SK-N-SH (cell line): ENCODE results near the gene PLP2.
"Not testable (repeated sequence)": the region's sequence is repeated elsewhere in the genome, so short reads cannot be mapped to it uniquely, and the experiment has no call there.

ENCODE experiments used
- CTCF ChIP-seq: fragments of 200-600 bp; sonication (generic); IDR thresholded peaks from 2 replicates; pipeline ENCODE4 v1.6.1; 2017; ENCODE audit warnings: antibody characterized with exemption, mild to moderate bottlenecking, moderate library complexity
- GATA2 ChIP-seq: sonication (generic); formaldehyde crosslinking; IDR thresholded peaks from 2 replicates; pipeline ENCODE4 v1.5.0; 2020; ENCODE audit warnings: mild to moderate bottlenecking, missing genetic modification reagents
- JUND ChIP-seq: IDR thresholded peaks from 2 replicates; pipeline ENCODE4 v1.4.0; 2012
- POLR2AphosphoS5 ChIP-seq: IDR thresholded peaks from 2 replicates; pipeline ENCODE4 v1.6.1; 2012; ENCODE audit warnings: low read depth, low read length
- RAD21 ChIP-seq: IDR thresholded peaks from 2 replicates; pipeline ENCODE4 v1.6.1; 2012; ENCODE audit warnings: mild to moderate bottlenecking, low read length
- RCOR1 ChIP-seq: fragments of 150-350 bp; IDR thresholded peaks from 2 replicates; pipeline ENCODE4 v1.6.1; 2017; ENCODE audit warnings: antibody characterized with exemption, low read length
- SMC3 ChIP-seq: IDR thresholded peaks from 2 replicates; pipeline ENCODE4 v1.6.1; 2012; ENCODE audit warnings: low read depth, low read length, improper control_type of control experiment
- TEAD4 ChIP-seq: IDR thresholded peaks from 2 replicates; pipeline ENCODE4 v1.4.0; 2012; ENCODE audit warnings: mild to moderate bottlenecking, borderline replicate concordance; ENCODE audit not compliant: insufficient read depth
- USF2 ChIP-seq: fragments of 150-350 bp; IDR thresholded peaks from 2 replicates; pipeline ENCODE4 v1.6.1; 2017; ENCODE audit warnings: antibody characterized with exemption, low read length, low read depth, borderline replicate concordance

- not testable (repeated sequence) for TF ChIP-seq POLR2AphosphoS5; SMC3; RCOR1; TEAD4; GATA2 (CRISPR knock-in tag); JUND; USF2
- peak; percentile 34 for TF ChIP-seq CTCF
- TF ChIP-seq RAD21 = 0 out of 2 replicates have a peak, but pooled peaks have one; percentile 12
Measured at GRCh38 chrX:49142264-49142663, 29.4 kb upstream of the PLP2 start.
